H9 (cell line): Measurements from ENCODE around the gene CGB5. TPM values are rescaled to one million over a fixed set of nuclear protein-coding genes. Genes with fewer than 3 reads are reported as not detected.

Experiments
- DNase-seq: peaks from one replicate; pipeline ENCODE4 v3.0.0-alpha.2; 2017
- H2AFZ ChIP-seq: one replicate; pipeline ENCODE4 v1.6.1; 2013; ENCODE audit warnings: mild to moderate bottlenecking, low read length, control low read depth, moderate library complexity
- H2AK5ac ChIP-seq: 2 replicates; pipeline ENCODE4 v1.6.1; 2013; ENCODE audit warnings: low read length, control low read depth, mixed read lengths; ENCODE audit not compliant: insufficient read length
- H2BK120ac ChIP-seq: one replicate; pipeline ENCODE4 v1.6.1; 2013; ENCODE audit warnings: low read depth, mild to moderate bottlenecking, low read length, control low read depth, inconsistent platforms; ENCODE audit not compliant: poor library complexity, severe bottlenecking
- H2BK12ac ChIP-seq: 2 replicates; pipeline ENCODE4 v1.6.1; 2013; ENCODE audit warnings: low read length, control low read depth, mixed read lengths, low read depth; ENCODE audit not compliant: insufficient read length
- H2BK15ac ChIP-seq: 2 replicates; pipeline ENCODE4 v1.6.1; 2013; ENCODE audit warnings: low read depth, low read length, control low read depth
- H2BK20ac ChIP-seq: one replicate; pipeline ENCODE4 v1.6.1; 2013; ENCODE audit warnings: low read depth, mild to moderate bottlenecking, low read length, control low read depth, inconsistent platforms; ENCODE audit not compliant: poor library complexity, severe bottlenecking
- H2BK5ac ChIP-seq: 2 replicates; pipeline ENCODE4 v1.6.1; 2013; ENCODE audit warnings: low read length, control low read depth, mixed read lengths; ENCODE audit not compliant: insufficient read length
- H3K14ac ChIP-seq: 2 replicates; pipeline ENCODE4 v1.6.1; 2013; ENCODE audit warnings: low read length, control low read depth; ENCODE audit not compliant: insufficient read depth
- H3K18ac ChIP-seq: 2 replicates; pipeline ENCODE4 v1.6.1; 2013; ENCODE audit warnings: low read depth, mild to moderate bottlenecking, mixed read lengths, low read length, control low read depth; ENCODE audit not compliant: insufficient read length
- H3K23ac ChIP-seq: 2 replicates; pipeline ENCODE4 v1.6.1; 2013; ENCODE audit warnings: low read length, control low read depth, mixed read lengths, low read depth; ENCODE audit not compliant: insufficient read length
- H3K23me2 ChIP-seq: 2 replicates; pipeline ENCODE4 v1.6.1; 2013; ENCODE audit warnings: low read depth, mild to moderate bottlenecking, mixed read lengths, low read length, control low read depth; ENCODE audit not compliant: insufficient read length, poor library complexity, severe bottlenecking
- H3K27ac ChIP-seq: 2 replicates; pipeline ENCODE4 v1.5.1; 2013; ENCODE audit warnings: low read length, control low read depth, mixed read lengths, low read depth; ENCODE audit not compliant: insufficient read length
- H3K27me3 ChIP-seq: 2 replicates; pipeline ENCODE4 v1.6.1; 2013; ENCODE audit warnings: low read length, control low read depth, inconsistent platforms; ENCODE audit not compliant: insufficient read depth
- H3K4ac ChIP-seq: 2 replicates; pipeline ENCODE4 v1.6.1; 2013; ENCODE audit warnings: low read depth, mild to moderate bottlenecking, control low read depth, inconsistent platforms, low read length, moderate library complexity
- H3K4me1 ChIP-seq: 2 replicates; pipeline ENCODE4 v1.6.1; 2013; ENCODE audit warnings: low read length, control low read depth, inconsistent platforms; ENCODE audit not compliant: insufficient read depth
- H3K4me2 ChIP-seq: 2 replicates; pipeline ENCODE4 v1.6.1; 2013; ENCODE audit warnings: low read length, control low read depth, mixed read lengths; ENCODE audit not compliant: insufficient read length, insufficient read depth
- H3K56ac ChIP-seq: 2 replicates; pipeline ENCODE4 v1.6.1; 2013; ENCODE audit warnings: low read depth, mild to moderate bottlenecking, mixed read lengths, low read length, control low read depth; ENCODE audit not compliant: insufficient read length
- H3K79me1 ChIP-seq: 2 replicates; pipeline ENCODE4 v1.6.1; 2013; ENCODE audit warnings: low read depth, mild to moderate bottlenecking, moderate library complexity, low read length, control low read depth, inconsistent platforms; ENCODE audit not compliant: insufficient read depth, poor library complexity, severe bottlenecking
- H3K79me2 ChIP-seq: 2 replicates; pipeline ENCODE4 v1.6.1; 2013; ENCODE audit warnings: low read length, control low read depth, inconsistent platforms; ENCODE audit not compliant: insufficient read depth
- H3K9ac ChIP-seq: 2 replicates; pipeline ENCODE4 v1.6.1; 2013; ENCODE audit warnings: low read length, control low read depth, mixed read lengths; ENCODE audit not compliant: insufficient read length; ENCODE audit errors: extremely low read depth
- H3K9me3 ChIP-seq: one replicate; pipeline ENCODE4 v1.6.1; 2013; ENCODE audit warnings: low read depth, low read length, inconsistent platforms; ENCODE audit not compliant: control insufficient read depth
- H3T11ph ChIP-seq: one replicate; pipeline ENCODE4 v1.6.1; 2013; ENCODE audit warnings: mild to moderate bottlenecking, low read length, control low read depth, inconsistent platforms
- H4K20me1 ChIP-seq: one replicate; pipeline ENCODE4 v1.6.1; 2013; ENCODE audit not compliant: control insufficient read depth, insufficient read length, insufficient read depth
- H4K5ac ChIP-seq: 2 replicates; pipeline ENCODE4 v1.6.1; 2013; ENCODE audit warnings: low read depth, mild to moderate bottlenecking, mixed read lengths, low read length, control low read depth; ENCODE audit not compliant: insufficient read length
- H4K8ac ChIP-seq: replicated peaks from 2 replicates; pipeline ENCODE4 v1.6.1; 2013; ENCODE audit warnings: low read length, control low read depth, mixed read lengths, low read depth; ENCODE audit not compliant: insufficient read length
- H4K91ac ChIP-seq: 2 replicates; pipeline ENCODE4 v1.6.1; 2013; ENCODE audit warnings: low read depth, mild to moderate bottlenecking, moderate library complexity, mixed read lengths, low read length, control low read depth; ENCODE audit not compliant: insufficient read length
- H3K27ac Mint-ChIP-seq, 3 experiments: 2 replicates in 2 of 3; 3 replicates in 1 of 3; pipeline ENCODE4 v1.8.0; 2020 to 2021; ENCODE audit warnings: mixed read lengths in 3 of 3, mild to moderate bottlenecking in 1 of 3, moderate library complexity in 1 of 3
- H3K27me3 Mint-ChIP-seq: 2 replicates; pipeline ENCODE4 v1.8.0; 2021; ENCODE audit warnings: low read depth, mild to moderate bottlenecking, moderate library complexity, mixed read lengths
- H3K36me3 Mint-ChIP-seq, 3 experiments: 2 replicates in 2 of 3; 3 replicates in 1 of 3; pipeline ENCODE4 v1.8.0; 2020 to 2021; ENCODE audit warnings: low read depth in 3 of 3, mixed read lengths in 3 of 3; ENCODE audit not compliant: insufficient read depth in 1 of 3
- H3K4me1 Mint-ChIP-seq, 2 experiments: 2 replicates each; pipeline ENCODE4 v1.8.0; 2020; ENCODE audit warnings: mixed read lengths in 2 of 2
- H3K4me3 Mint-ChIP-seq, 2 experiments: 2 replicates in 1 of 2; 3 replicates in 1 of 2; pipeline ENCODE4 v1.8.0; 2020 to 2021; ENCODE audit warnings: mild to moderate bottlenecking in 2 of 2, mixed read lengths in 2 of 2, moderate library complexity in 1 of 2
- H3K9me3 Mint-ChIP-seq, 2 experiments: 2 replicates in 1 of 2; 3 replicates in 1 of 2; pipeline ENCODE4 v1.8.0; 2020; ENCODE audit warnings: mild to moderate bottlenecking in 2 of 2, mixed read lengths in 2 of 2, moderate library complexity in 1 of 2
- CTCF ChIP-seq: fragments of 200-600 bp; sonication (generic); conservative IDR thresholded peaks from 3 replicates; pipeline ENCODE4 v1.8.0; 2021; ENCODE audit warnings: antibody characterized with exemption, mild to moderate bottlenecking
- WGBS: extraction: QIAGEN DNeasy Blood & Tissue Kit; methylation state at CpG from one replicate; pipeline ENCODE4 v1.1.7; 2013; ENCODE audit warnings: missing lambda C conversion rate, low lambda C conversion rate, mixed read lengths; ENCODE audit not compliant: insufficient read length; ENCODE audit errors: extremely low coverage; 5-methylcytosine and 5-hydroxymethylcytosine counted together
- total RNA-seq: library from RNA; stranded (reverse); gene quantifications from 2 replicates; pipeline ENCODE4 v1.2.1, GENCODE V29; 2021

The CGB5 gene
- total RNA-seq, 1 experiment from 2014 or later, result not detected

DNA sequence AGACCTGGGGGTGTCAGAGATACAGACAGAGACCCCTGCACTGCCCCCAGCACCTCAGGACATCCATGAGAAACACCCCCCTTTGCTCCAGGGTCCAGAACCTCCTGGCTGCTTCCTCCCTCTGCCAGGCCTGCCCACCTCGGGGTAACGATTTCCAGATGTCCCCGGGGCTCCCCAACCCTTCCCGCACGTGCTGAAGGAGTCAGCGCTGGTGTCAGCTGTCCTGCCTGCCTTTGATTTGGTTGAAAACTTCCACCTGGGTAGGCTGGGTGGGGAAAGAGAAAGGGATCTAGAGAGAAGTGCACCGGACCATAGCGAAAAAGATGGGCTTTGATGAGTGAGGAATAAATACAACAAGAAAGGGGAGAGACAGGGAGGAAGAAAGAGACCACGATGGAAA lies 15.4 kb downstream of the CGB5 start:
- Histone ChIP-seq H2BK15ac (no peak overlapping the region), H2BK5ac (no peak overlapping the region), H2BK20ac (no peak overlapping the region), H3K18ac (no peak overlapping the region), H3K23ac (no peak overlapping the region), H3K4me1 (no peaks in the 10 kb centered on the region), H3K79me2 (no peaks in the 10 kb centered on the region), H3K27ac (no peak overlapping the region), H4K20me1 (no peaks in the 10 kb centered on the region), H4K5ac (no peak overlapping the region), H3K4ac (no peak overlapping the region), H2BK120ac (no peak overlapping the region), H3K27me3 (peaks cover 15% of the 10 kb centered on the region; the same call in 1 of the 2 replicates), H2AFZ (no peak overlapping the region), H2AK5ac (no peak overlapping the region), H3K79me1 (no peaks in the 10 kb centered on the region), H3K56ac (no peak overlapping the region), H3K9ac (no peak overlapping the region), H3K4me2 (no peak overlapping the region), H2BK12ac (no peak overlapping the region), H3T11ph (no peak overlapping the region), H3K23me2 (peaks cover 10% of the 10 kb centered on the region), H4K8ac (no peak overlapping the region), H3K14ac (no peak overlapping the region), H3K9me3 (no peaks in the 10 kb centered on the region), H4K91ac (no peak overlapping the region)
- H3K27ac Mint-ChIP-seq, result no peak overlapping the region
- TF ChIP-seq CTCF, result no peak
- H3K9me3 Mint-ChIP-seq, result peaks cover 0 to 2% of the 10 kb centered on the region in 2 experiments; a peak in 1 of 5 replicates
- no peak for DNase-seq
- H3K4me1 Mint-ChIP-seq, result peaks cover 27 to 33% of the 10 kb centered on the region in 2 experiments
- no peaks in the 10 kb centered on the region; a peak in 1 of 7 replicates for H3K36me3 Mint-ChIP-seq
- peaks cover 81% of the 10 kb centered on the region for H3K27me3 Mint-ChIP-seq
- WGBS, result no CpG with 5 or more reads among the region's 9 CpGs
- H3K4me3 Mint-ChIP-seq, result no peak overlapping the region
